Naive thymus-derived CD4-positive, alpha-beta T cell (primary cell): ENCODE measurements around the gene ZP2. TPM values are rescaled to one million over a fixed set of nuclear protein-coding genes. Genes with fewer than 3 reads are reported as not detected.

Source experiments
- ATAC-seq: fragments of 150-1000 bp; cut with Tn5 transposase; 2 replicates; pipeline ENCODE4 v1.10.0; 2021; ENCODE audit warnings: mild to moderate bottlenecking, moderate library complexity
- CTCF ChIA-PET: fragments of 350-600 bp; sonication (Branson Sonifier 250); formaldehyde crosslinking; loops from one replicate; lab custom pipeline; 2021; ENCODE audit warnings: antibody characterized with exemption; lab: Charles Lee
- POLR2A ChIA-PET: fragments of 350-600 bp; sonication (Branson Sonifier 250); formaldehyde crosslinking; loops from one replicate; lab custom pipeline; 2021; ENCODE audit warnings: antibody characterized with exemption, inconsistent platforms; lab: Charles Lee
- DNase-seq, 9 donors: peaks; one replicate each; pipeline versions ENCODE4 v3.0.0 to v3.0.0-alpha.2; 2020 to 2022; ENCODE audit warnings: mixed read lengths in 1 of 9
- H3K27ac ChIP-seq: one replicate; pipeline ENCODE4 v1.7.0; 2013; ENCODE audit warnings: mild to moderate bottlenecking, low read depth, low read length, moderate library complexity
- H3K27me3 ChIP-seq, 2 donors: one replicate each; pipeline ENCODE4 v1.7.0; 2013; ENCODE audit warnings: low read length in 2 of 2, mild to moderate bottlenecking in 2 of 2, moderate library complexity in 2 of 2; ENCODE audit not compliant: control insufficient read depth in 2 of 2, insufficient read depth in 2 of 2
- H3K36me3 ChIP-seq, 3 experiments: 1 replicate in 2 of 3; 2 replicates in 1 of 3; pipeline ENCODE4 v1.7.0; 2013; ENCODE audit warnings: low read length in 3 of 3, mild to moderate bottlenecking in 3 of 3, moderate library complexity in 1 of 3; ENCODE audit not compliant: insufficient read depth in 3 of 3, control insufficient read depth in 2 of 3
- H3K4me1 ChIP-seq, 2 donors: one replicate each; pipeline ENCODE4 v1.7.0; 2013; ENCODE audit warnings: low read length in 2 of 2, mild to moderate bottlenecking in 2 of 2, moderate library complexity in 1 of 2; ENCODE audit not compliant: control insufficient read depth in 2 of 2, insufficient read depth in 2 of 2
- H3K4me3 ChIP-seq: 2 replicates; pipeline ENCODE4 v1.7.0; 2013; ENCODE audit warnings: mild to moderate bottlenecking, low read length
- H3K9me3 ChIP-seq, 3 experiments: 1 replicate in 2 of 3; 2 replicates in 1 of 3; pipeline ENCODE4 v1.7.0; 2013; ENCODE audit warnings: low read length in 3 of 3; ENCODE audit not compliant: control insufficient read depth in 2 of 3
- H3K27ac Mint-ChIP-seq, 9 donors: one replicate each; pipeline ENCODE4 v1.8.0; 2020 to 2022; ENCODE audit warnings: mixed read lengths in 9 of 9, mild to moderate bottlenecking in 8 of 9, moderate library complexity in 5 of 9, inconsistent platforms in 2 of 9
- H3K27me3 Mint-ChIP-seq, 5 donors: one replicate each; pipeline ENCODE4 v1.8.0; 2021 to 2022; ENCODE audit warnings: mixed read lengths in 5 of 5, mild to moderate bottlenecking in 1 of 5
- H3K36me3 Mint-ChIP-seq, 5 donors: one replicate each; pipeline ENCODE4 v1.8.0; 2020 to 2022; ENCODE audit warnings: mixed read lengths in 5 of 5, mild to moderate bottlenecking in 3 of 5, inconsistent platforms in 1 of 5
- H3K4me1 Mint-ChIP-seq, 7 donors: one replicate each; pipeline ENCODE4 v1.8.0; 2020 to 2022; ENCODE audit warnings: mixed read lengths in 7 of 7, mild to moderate bottlenecking in 3 of 7, inconsistent platforms in 1 of 7
- H3K4me3 Mint-ChIP-seq, 10 donors: one replicate each; pipeline ENCODE4 v1.8.0; 2020 to 2022; ENCODE audit warnings: mild to moderate bottlenecking in 10 of 10, mixed read lengths in 10 of 10, moderate library complexity in 6 of 10, inconsistent platforms in 2 of 10
- H3K9me3 Mint-ChIP-seq, 11 donors: one replicate each; pipeline ENCODE4 v1.8.0; 2020 to 2022; ENCODE audit warnings: mixed read lengths in 11 of 11, mild to moderate bottlenecking in 4 of 11, inconsistent platforms in 1 of 11, moderate library complexity in 1 of 11
- intact Hi-C, 2 donors: fragments of 100-400 bp; cut with micrococcal nuclease; formaldehyde crosslinking; loops; one replicate each; pipeline ENCODE4 v1.15.1; 2023
- polyA plus RNA-seq, 2 donors: library from polyadenylated mRNA; unstranded; fragments of 300-500 nt; fragmentation: Illumina TruSeq; gene quantifications; one replicate each; pipeline ENCODE4 v1.2.3, GENCODE V29; 2021
- total RNA-seq, 6 experiments: library from RNA in 5 of 6; stranded (reverse) in 5 of 6; gene quantifications; 1 replicate in 5 of 6; 2 replicates in 1 of 6; pipeline ENCODE4 v1.2.3 and lab custom pipeline; 2021 to 2026

Gene ZP2
- total and polyA plus RNA-seq, 7 experiments from 2014 or later, result not detected

- Mint-ChIP-seq H3K4me1 (peaks cover 0 to 6% (median 0%) of the 10 kb centered on the region in 7 donors), H3K36me3 (peaks cover 0 to 3% (median 0%) of the 10 kb centered on the region in 5 donors), H3K27ac (no peak overlapping the region), H3K9me3 (peaks cover 0 to 8% (median 0%) of the 10 kb centered on the region in 11 donors), H3K27me3 (peaks cover 5 to 31% (median 10%) of the 10 kb centered on the region in 5 donors), H3K4me3 (no peak overlapping the region)
- H3K4me1 ChIP-seq, result no peaks in the 10 kb centered on the region
- CTCF ChIA-PET, result no interaction called here
- no peaks in the 10 kb centered on the region for H3K9me3 ChIP-seq
- POLR2A ChIA-PET, result interaction anchor here (0.6 kb wide), 1 partner anchor 20 kb away, joined by 3 read pairs; no protein-coding TSS in a partner anchor
- no peak overlapping the region for H3K27ac ChIP-seq
- no peak for DNase-seq
- intact Hi-C loops, result no loop called here
- ATAC-seq, result no peak
- no peak overlapping the region for H3K4me3 ChIP-seq
- no peaks in the 10 kb centered on the region for H3K36me3 ChIP-seq
- no peaks in the 10 kb centered on the region for H3K27me3 ChIP-seq
Observed at GRCh38 chr16:21194771-21195301, 16.5 kb downstream of the ZP2 start.

DNA sequence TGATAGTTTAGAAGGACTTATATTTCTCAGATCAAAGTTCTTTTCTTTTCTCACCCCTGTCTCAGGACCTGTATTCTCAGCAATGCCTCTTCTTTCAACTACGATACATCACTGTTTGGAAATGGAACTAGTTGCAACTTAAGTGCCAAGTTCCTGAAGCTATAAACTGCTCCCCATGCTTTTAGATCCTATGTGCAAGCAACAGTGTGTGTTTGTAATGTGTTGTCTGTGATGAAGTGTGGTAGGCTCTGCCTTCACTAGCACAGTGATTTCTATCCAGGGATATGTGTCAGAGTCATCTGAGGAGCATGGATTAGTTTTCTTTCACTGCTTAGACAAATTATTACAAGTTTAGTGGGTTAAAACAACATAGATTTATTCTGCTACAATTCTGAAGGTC lies 18.4 kb downstream of the ZP2 start:
- Mint-ChIP-seq H3K27ac (no peak overlapping the region), H3K27me3 (peaks cover 0 to 24% (median 5%) of the 10 kb centered on the region in 5 donors), H3K36me3 (peaks cover 0 to 3% (median 0%) of the 10 kb centered on the region in 5 donors), H3K9me3 (peaks cover 0 to 8% (median 0%) of the 10 kb centered on the region in 11 donors), H3K4me3 (no peak overlapping the region), H3K4me1 (peaks cover 0 to 11% (median 5%) of the 10 kb centered on the region in 7 donors)
- Histone ChIP-seq H3K27ac (no peak overlapping the region), H3K4me3 (no peak overlapping the region), H3K36me3 (no peaks in the 10 kb centered on the region), H3K9me3 (no peaks in the 10 kb centered on the region), H3K27me3 (no peaks in the 10 kb centered on the region), H3K4me1 (no peaks in the 10 kb centered on the region)
- no peak for DNase-seq
- ChIA-PET POLR2A (no interaction called here), CTCF (interaction anchor here (0.6 kb wide), 1 partner anchor 10 kb away, joined by 3 read pairs; no protein-coding TSS in a partner anchor)
- ATAC-seq, result no peak
- intact Hi-C loops, result no loop called here

- DNase-seq (no peak), ATAC-seq (no peak)
- no peaks in the 10 kb centered on the region for H3K27me3 ChIP-seq
- H3K4me3 ChIP-seq, result no peak overlapping the region
- H3K4me1 Mint-ChIP-seq, result peaks cover 0 to 11% (median 5%) of the 10 kb centered on the region in 7 donors
- H3K36me3 Mint-ChIP-seq, result peaks cover 0 to 3% (median 0%) of the 10 kb centered on the region in 5 donors
- CTCF ChIA-PET, result no interaction called here
- no peak overlapping the region for H3K27ac Mint-ChIP-seq
- peaks cover 0 to 18% (median 5%) of the 10 kb centered on the region in 5 donors for H3K27me3 Mint-ChIP-seq
- intact Hi-C loops, result no loop called here
- no peak overlapping the region for H3K27ac ChIP-seq
- H3K9me3 Mint-ChIP-seq, result peaks cover 0 to 8% (median 0%) of the 10 kb centered on the region in 11 donors
- H3K9me3 ChIP-seq, result no peaks in the 10 kb centered on the region
- no peaks in the 10 kb centered on the region for H3K4me1 ChIP-seq
- H3K4me3 Mint-ChIP-seq, result no peak overlapping the region
- POLR2A ChIA-PET, result no interaction called here
- H3K36me3 ChIP-seq, result no peaks in the 10 kb centered on the region
Observed at GRCh38 chr16:21190599-21190998, 20.8 kb downstream of the ZP2 start.

DNA sequence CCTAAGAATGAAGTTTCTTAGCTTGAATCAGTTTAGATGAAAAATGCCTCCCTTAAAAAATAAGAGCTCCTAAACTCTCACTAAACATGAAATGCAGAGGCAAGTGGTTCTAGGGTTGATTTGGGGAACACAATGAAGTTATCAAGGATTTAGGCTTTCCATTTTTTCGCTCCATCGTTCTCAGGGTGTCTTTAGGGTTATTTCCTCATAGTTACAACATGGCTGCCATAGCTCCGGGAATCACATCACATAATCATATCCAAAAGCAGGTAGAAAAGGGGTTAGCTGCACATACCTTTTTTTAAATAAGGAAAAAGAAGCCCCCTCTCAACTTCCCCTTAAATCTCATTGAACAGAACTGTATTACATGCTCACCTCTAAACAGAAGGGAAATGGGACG lies 21.4 kb downstream of the ZP2 start:
- CTCF ChIA-PET, result no interaction called here
- H3K27me3 Mint-ChIP-seq, result peaks cover 0 to 16% (median 5%) of the 10 kb centered on the region in 5 donors
- Histone ChIP-seq H3K27ac (no peak overlapping the region), H3K4me1 (no peaks in the 10 kb centered on the region), H3K36me3 (no peaks in the 10 kb centered on the region), H3K27me3 (no peaks in the 10 kb centered on the region), H3K4me3 (no peak overlapping the region), H3K9me3 (no peaks in the 10 kb centered on the region)
- peaks cover 0 to 11% (median 5%) of the 10 kb centered on the region in 7 donors for H3K4me1 Mint-ChIP-seq
- H3K27ac Mint-ChIP-seq, result no peak overlapping the region
- peaks cover 0 to 3% (median 0%) of the 10 kb centered on the region in 5 donors for H3K36me3 Mint-ChIP-seq
- H3K4me3 Mint-ChIP-seq, result no peak overlapping the region
- ATAC-seq (no peak), DNase-seq (no peak)
- intact Hi-C loops, result no loop called here
- H3K9me3 Mint-ChIP-seq, result peaks cover 0 to 8% (median 0%) of the 10 kb centered on the region in 11 donors
- POLR2A ChIA-PET, result interaction anchor here (0.7 kb wide), 1 partner anchor 1758 kb away, joined by 4 read pairs; no protein-coding TSS in a partner anchor

- Mint-ChIP-seq H3K4me3 (peak overlapping the region in 1 of 10 donors; percentile 20), H3K27ac (no peak overlapping the region), H3K9me3 (peaks cover 0 to 8% (median 0%) of the 10 kb centered on the region in 11 donors), H3K4me1 (peaks cover 0 to 5% (median 4%) of the 10 kb centered on the region in 7 donors), H3K27me3 (peaks cover 0 to 14% (median 3%) of the 10 kb centered on the region in 5 donors), H3K36me3 (peaks cover 0 to 7% (median 0%) of the 10 kb centered on the region in 5 donors)
- H3K4me1 ChIP-seq, result no peaks in the 10 kb centered on the region
- ChIA-PET CTCF (interaction anchor here (0.5 to 1.1 kb wide), 3 partner anchors 32 to 1131 kb away, joined by 3 to 6 read pairs (median 5); no protein-coding TSS in a partner anchor), POLR2A (no interaction called here)
- H3K36me3 ChIP-seq, result no peaks in the 10 kb centered on the region
- H3K9me3 ChIP-seq, result no peaks in the 10 kb centered on the region
- no peak overlapping the region for H3K4me3 ChIP-seq
- DNase-seq (no peak), ATAC-seq (no peak)
- H3K27ac ChIP-seq, result no peak overlapping the region
- intact Hi-C loops, result loop anchor here in 1 of 2 donors (2.0 to 5.0 kb wide), 2 partner anchors 89 to 363 kb away; partner anchors contain the start of gene CRYM
- no peaks in the 10 kb centered on the region for H3K27me3 ChIP-seq
Observed at GRCh38 chr16:21189311-21189710, 22.1 kb downstream of the ZP2 start.

- H3K9me3 Mint-ChIP-seq, result peaks cover 0 to 8% (median 0%) of the 10 kb centered on the region in 11 donors
Observed at GRCh38 chr16:21186326-21186691, 25.1 kb downstream of the ZP2 start.

More at GRCh38 chr16:21186326-21186691, 25.1 kb downstream of the ZP2 start:
- Histone ChIP-seq H3K27ac (no peak overlapping the region), H3K27me3 (no peaks in the 10 kb centered on the region), H3K4me3 (no peak overlapping the region), H3K9me3 (no peaks in the 10 kb centered on the region), H3K36me3 (peaks cover 0 to 7% (median 0%) of the 10 kb centered on the region in 3 experiments), H3K4me1 (no peaks in the 10 kb centered on the region)
- intact Hi-C loops, result loop anchor here in 1 of 2 donors (5.0 kb wide), 1 partner anchor 366 kb away; no protein-coding TSS in a partner anchor
- Mint-ChIP-seq H3K27ac (no peak overlapping the region), H3K4me1 (peaks cover 0 to 5% (median 4%) of the 10 kb centered on the region in 7 donors), H3K27me3 (peaks cover 0 to 7% (median 1%) of the 10 kb centered on the region in 5 donors), H3K4me3 (no peak overlapping the region), H3K36me3 (peaks cover 3 to 28% (median 14%) of the 10 kb centered on the region in 5 donors)
- ChIA-PET CTCF (no interaction called here), POLR2A (no interaction called here)
- ATAC-seq, result no peak
- no peak for DNase-seq
